Esophagus muscularis mucosa (tissue), 4 donors: ENCODE measurements around the gene LAMA1. TPM values are rescaled to one million over a fixed set of nuclear protein-coding genes. Genes with fewer than 3 reads are reported as not detected.

Experiments used
- DNase-seq: peaks from one replicate; pipeline ENCODE4 v3.0.0-alpha.2; 2017; ENCODE audit errors: extremely low spot score
- H3K27ac ChIP-seq, 4 donors: fragments of 200-600 bp; sonication (generic); replicated peaks in 1 of 4; 1 replicate in 3 of 4; 2 replicates in 1 of 4; pipeline ENCODE4 v1.5.1; 2016 to 2019; ENCODE audit warnings: mild to moderate bottlenecking in 1 of 4
- H3K27me3 ChIP-seq, 4 donors: fragments of 200-600 bp; sonication (generic); one replicate each; pipeline versions ENCODE4 v1.5.1 to v1.6.0; 2016 to 2019
- H3K36me3 ChIP-seq, 4 donors: fragments of 200-600 bp; sonication (generic); one replicate each; pipeline ENCODE4 v1.5.1; 2016 to 2019
- H3K4me1 ChIP-seq, 4 donors: fragments of 200-600 bp; sonication (generic); one replicate each; pipeline ENCODE4 v1.5.1; 2016 to 2019
- H3K4me3 ChIP-seq, 4 donors: fragments of 200-600 bp; sonication (generic); 1 replicate in 2 of 4; 2 replicates in 2 of 4; pipeline ENCODE4 v1.5.1; 2016 to 2019; ENCODE audit warnings: mild to moderate bottlenecking in 4 of 4, moderate library complexity in 1 of 4
- H3K9me3 ChIP-seq, 4 donors: fragments of 200-600 bp; sonication (generic); 1 replicate in 3 of 4; 2 replicates in 1 of 4; pipeline ENCODE4 v1.5.1; 2016 to 2019
- EP300 ChIP-seq: sonication (generic); formaldehyde crosslinking; IDR thresholded peaks from one replicate; pipeline ENCODE4 v1.6.1; 2017; ENCODE audit warnings: antibody characterized with exemption
- POLR2A ChIP-seq: fragments of 450-650 bp; IDR thresholded peaks from one replicate; pipeline ENCODE4 v1.6.1; 2017; ENCODE audit warnings: antibody characterized with exemption, moderate library complexity, mild to moderate bottlenecking, low read depth
- POLR2AphosphoS5 ChIP-seq, 2 donors: sonication (generic); formaldehyde crosslinking; IDR thresholded peaks; one replicate each; pipeline ENCODE4 v1.6.1; 2017; ENCODE audit warnings: antibody characterized with exemption in 2 of 2
- WGBS: methylation state at CpG from one replicate; pipeline ENCODE4 v1.1.5; 2018; 5-methylcytosine and 5-hydroxymethylcytosine counted together
- intact Hi-C: fragments of 100-400 bp; cut with DNase I; formaldehyde crosslinking; loops from one replicate; pipeline ENCODE4 v1.15.1; 2023
- total RNA-seq, 4 donors: library from RNA; depleted of rRNA; stranded (reverse); fragments of >200 nt; gene quantifications; one replicate each; pipeline versions ENCODE4 v1.1.0 to v1.2.1, GENCODE V29; 2016
- TF ChIP-seq, protein P1 (sequence below), 3 experiments: fragments of 200-600 bp in 2 of 3; fragments of 450-650 bp in 1 of 3; sonication (generic) in 2 of 3; IDR thresholded peaks; one replicate each; pipeline ENCODE4 v1.5.1; 2017 to 2019; ENCODE audit warnings: antibody characterized with exemption in 3 of 3, mild to moderate bottlenecking in 2 of 3, moderate library complexity in 1 of 3

LAMA1 gene
- total RNA-seq, 4 donors from 2014 or later: 0.17 to 0.69 (median 0.37) TPM

DNA sequence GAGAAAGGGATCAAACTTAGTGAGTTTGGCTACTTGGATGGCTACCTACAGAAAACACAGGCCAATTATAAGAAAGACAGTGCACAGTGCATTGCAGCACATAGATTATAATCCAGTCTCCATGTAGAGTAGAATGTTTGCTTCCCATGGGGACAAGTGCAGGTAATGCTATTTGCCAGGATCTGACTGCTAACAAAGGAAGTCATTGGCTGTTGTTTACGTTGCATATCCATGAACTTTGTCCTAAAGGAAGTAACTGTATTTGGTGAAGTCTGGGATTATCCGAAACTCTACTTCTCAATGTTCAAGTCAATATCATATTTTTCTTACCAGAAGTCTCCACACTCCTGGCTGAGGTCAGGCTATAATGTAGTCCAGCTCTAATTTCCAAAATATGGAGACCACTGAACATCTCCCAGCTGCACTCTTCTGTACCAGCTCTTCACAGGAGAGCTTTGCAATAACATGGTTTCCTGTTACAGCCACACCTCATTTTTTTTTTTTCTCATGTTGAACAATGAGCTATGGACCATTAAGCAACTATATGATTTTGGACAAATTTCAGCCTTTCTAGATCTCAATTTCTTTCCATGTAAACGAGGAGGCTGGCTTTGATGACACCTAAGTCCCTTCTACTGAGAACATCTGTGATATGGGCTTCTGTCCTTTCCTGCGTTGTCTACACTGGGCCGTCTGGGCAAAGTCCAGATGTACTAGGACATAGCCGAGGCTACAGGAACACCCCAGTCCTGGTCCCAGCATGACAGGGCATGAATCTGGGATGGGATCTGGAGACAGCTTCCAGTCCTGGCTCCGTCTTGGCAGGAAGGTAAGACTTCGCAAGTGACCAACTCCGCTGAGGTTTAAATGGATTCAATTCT is 154.8 kb downstream of the LAMA1 start:
- H3K36me3 ChIP-seq: no peaks in the 10 kb centered on the region
- DNase-seq: no peak
- H3K9me3 ChIP-seq: peaks cover 0 to 6% (median 0%) of the 10 kb centered on the region in 4 donors
- intact Hi-C loops: no loop called here
- TF ChIP-seq EP300 (no peak), POLR2AphosphoS5 (IDR thresholded peaks at IDR 0.05) (no peak), POLR2A (no peak)
- TF ChIP-seq, protein P1, sequence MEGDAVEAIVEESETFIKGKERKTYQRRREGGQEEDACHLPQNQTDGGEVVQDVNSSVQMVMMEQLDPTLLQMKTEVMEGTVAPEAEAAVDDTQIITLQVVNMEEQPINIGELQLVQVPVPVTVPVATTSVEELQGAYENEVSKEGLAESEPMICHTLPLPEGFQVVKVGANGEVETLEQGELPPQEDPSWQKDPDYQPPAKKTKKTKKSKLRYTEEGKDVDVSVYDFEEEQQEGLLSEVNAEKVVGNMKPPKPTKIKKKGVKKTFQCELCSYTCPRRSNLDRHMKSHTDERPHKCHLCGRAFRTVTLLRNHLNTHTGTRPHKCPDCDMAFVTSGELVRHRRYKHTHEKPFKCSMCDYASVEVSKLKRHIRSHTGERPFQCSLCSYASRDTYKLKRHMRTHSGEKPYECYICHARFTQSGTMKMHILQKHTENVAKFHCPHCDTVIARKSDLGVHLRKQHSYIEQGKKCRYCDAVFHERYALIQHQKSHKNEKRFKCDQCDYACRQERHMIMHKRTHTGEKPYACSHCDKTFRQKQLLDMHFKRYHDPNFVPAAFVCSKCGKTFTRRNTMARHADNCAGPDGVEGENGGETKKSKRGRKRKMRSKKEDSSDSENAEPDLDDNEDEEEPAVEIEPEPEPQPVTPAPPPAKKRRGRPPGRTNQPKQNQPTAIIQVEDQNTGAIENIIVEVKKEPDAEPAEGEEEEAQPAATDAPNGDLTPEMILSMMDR (IDR thresholded peaks at IDR 0.05): no peak
- H3K4me1 ChIP-seq: peaks cover 0 to 14% (median 0%) of the 10 kb centered on the region in 4 donors
- no peaks in the 10 kb centered on the region for H3K27me3 ChIP-seq
- H3K27ac ChIP-seq: no peak overlapping the region
- no peak overlapping the region for H3K4me3 ChIP-seq
- 84% methylated on average over 9 of the region's 9 CpGs for WGBS

DNA sequence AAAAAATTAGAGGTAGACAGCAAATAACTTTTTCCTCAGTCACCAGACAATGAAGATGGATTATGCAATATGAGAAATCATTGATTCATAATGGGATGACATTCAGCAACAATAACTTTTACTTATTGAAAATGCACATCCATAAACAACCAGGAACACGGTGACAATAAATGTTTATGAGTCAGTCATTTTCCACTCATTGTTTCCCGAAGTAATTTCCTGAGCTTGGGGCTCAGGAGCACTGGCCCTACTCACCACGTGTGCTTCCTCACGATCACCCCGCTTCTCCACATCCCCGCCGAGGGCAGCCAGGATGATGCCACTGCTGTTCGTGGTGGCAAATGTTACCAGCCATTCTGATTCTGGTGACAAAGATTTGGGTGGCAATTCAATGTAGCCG is 156.3 kb downstream of the LAMA1 start:
- DNase-seq: no peak
- Histone ChIP-seq H3K9me3 (peaks cover 0 to 6% (median 0%) of the 10 kb centered on the region in 4 donors), H3K27me3 (no peaks in the 10 kb centered on the region), H3K4me1 (peaks cover 0 to 3% (median 0%) of the 10 kb centered on the region in 4 donors), H3K36me3 (no peaks in the 10 kb centered on the region), H3K27ac (no peak overlapping the region), H3K4me3 (no peak overlapping the region)
- TF ChIP-seq POLR2AphosphoS5 (IDR thresholded peaks at IDR 0.05) (no peak), POLR2A (no peak), EP300 (no peak)
- TF ChIP-seq, protein P1 (IDR thresholded peaks at IDR 0.05): no peak
- intact Hi-C loops: no loop called here
- WGBS: 81% methylated on average over 9 of the region's 9 CpGs

DNA sequence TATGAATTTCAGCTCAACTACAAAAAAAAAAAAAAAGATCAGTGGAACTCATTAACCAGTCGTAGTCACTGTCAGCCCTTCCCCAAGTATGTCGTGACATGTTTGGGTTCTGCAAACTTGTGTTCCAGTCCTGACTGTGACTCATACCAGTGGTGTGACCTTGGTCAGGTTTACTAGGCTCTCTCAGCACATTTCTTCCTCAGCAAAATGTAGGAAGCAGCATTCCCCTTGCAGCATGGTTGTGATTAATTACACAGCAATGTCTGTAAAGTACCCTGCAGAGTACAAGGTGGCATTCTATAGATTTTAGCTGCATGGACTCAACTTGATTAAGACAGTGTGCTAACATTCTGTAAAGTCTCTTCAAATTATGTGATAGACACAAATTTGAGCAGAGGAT is 156.9 kb downstream of the LAMA1 start:
- WGBS: 82% methylated on average over 2 of the region's 2 CpGs
- Histone ChIP-seq H3K27me3 (no peaks in the 10 kb centered on the region), H3K4me3 (no peak overlapping the region), H3K36me3 (no peaks in the 10 kb centered on the region), H3K27ac (no peak overlapping the region), H3K9me3 (peaks cover 0 to 6% (median 0%) of the 10 kb centered on the region in 4 donors), H3K4me1 (no peaks in the 10 kb centered on the region)
- intact Hi-C loops: no loop called here
- DNase-seq: no peak
- no peak for TF ChIP-seq POLR2A
- TF ChIP-seq, protein P1 (IDR thresholded peaks at IDR 0.05): no peak
- no peak for TF ChIP-seq POLR2AphosphoS5 (IDR thresholded peaks at IDR 0.05)
- TF ChIP-seq EP300: no peak

DNA sequence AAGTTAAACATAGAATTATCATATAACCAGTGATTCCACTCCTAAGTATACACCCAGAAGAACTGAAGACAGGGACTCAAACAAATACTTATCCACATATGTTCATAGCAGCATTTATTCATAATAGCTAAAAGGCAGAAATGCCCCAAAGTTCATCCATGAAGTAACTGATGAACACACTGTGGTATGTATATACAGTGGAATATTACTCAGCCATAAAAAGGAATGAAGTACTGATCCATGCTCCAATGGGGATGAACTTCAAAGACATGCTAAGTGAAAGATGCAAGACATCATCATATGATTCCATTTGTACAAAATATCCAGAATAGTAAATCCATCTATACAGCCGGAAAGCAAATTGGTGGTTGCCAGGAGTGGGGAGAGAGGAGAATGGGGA is 157.5 kb downstream of the LAMA1 start:
- H3K4me1 ChIP-seq: no peaks in the 10 kb centered on the region
- TF ChIP-seq POLR2AphosphoS5 (IDR thresholded peaks at IDR 0.05): no peak
- H3K27me3 ChIP-seq: no peaks in the 10 kb centered on the region
- no peak overlapping the region for H3K4me3 ChIP-seq
- peaks cover 0 to 6% (median 0%) of the 10 kb centered on the region in 4 donors for H3K9me3 ChIP-seq
- intact Hi-C loops: no loop called here
- no peaks in the 10 kb centered on the region for H3K36me3 ChIP-seq
- no peak for DNase-seq
- 100% methylated on average over 1 of the region's 1 CpG for WGBS
- H3K27ac ChIP-seq: no peak overlapping the region

DNA sequence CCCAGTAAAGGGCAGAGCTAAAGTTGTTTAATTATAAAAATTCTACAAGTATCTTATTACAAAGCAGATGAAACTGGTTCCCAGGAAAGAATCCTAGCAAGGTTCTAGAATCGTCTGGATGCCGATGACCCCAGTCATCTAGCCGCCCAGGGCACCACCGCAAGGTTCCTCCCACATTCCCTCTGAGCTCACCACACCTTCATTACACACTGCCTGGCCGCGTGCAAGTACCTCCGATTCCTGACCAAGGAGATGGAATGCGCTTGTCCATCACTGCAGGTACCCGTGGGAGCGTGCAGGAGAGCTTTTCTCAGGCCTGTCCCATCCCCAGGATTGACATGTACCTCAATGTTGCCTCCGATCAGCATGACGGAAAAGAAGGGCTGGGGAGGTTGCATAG is 158.5 kb downstream of the LAMA1 start:
- intact Hi-C loops: no loop called here
- Histone ChIP-seq H3K36me3 (no peaks in the 10 kb centered on the region), H3K4me3 (no peak overlapping the region), H3K27me3 (no peaks in the 10 kb centered on the region), H3K9me3 (peaks cover 0 to 6% (median 0%) of the 10 kb centered on the region in 4 donors), H3K4me1 (no peaks in the 10 kb centered on the region), H3K27ac (no peak overlapping the region)
- 92% methylated on average over 12 of the region's 12 CpGs for WGBS
- TF ChIP-seq, protein P1 (IDR thresholded peaks at IDR 0.05): no peak
- TF ChIP-seq POLR2AphosphoS5 (IDR thresholded peaks at IDR 0.05) (no peak), POLR2A (no peak), EP300 (no peak)
- DNase-seq: peak; percentile 24
